Measurements from ENCODE around the gene MTHFSD. TPM values are rescaled to one million over a fixed set of nuclear protein-coding genes. Genes with fewer than 3 reads are reported as not detected.

The MTHFSD gene
- total RNA-seq, 1 donor from 2014 or later: 15.7 TPM

DNA sequence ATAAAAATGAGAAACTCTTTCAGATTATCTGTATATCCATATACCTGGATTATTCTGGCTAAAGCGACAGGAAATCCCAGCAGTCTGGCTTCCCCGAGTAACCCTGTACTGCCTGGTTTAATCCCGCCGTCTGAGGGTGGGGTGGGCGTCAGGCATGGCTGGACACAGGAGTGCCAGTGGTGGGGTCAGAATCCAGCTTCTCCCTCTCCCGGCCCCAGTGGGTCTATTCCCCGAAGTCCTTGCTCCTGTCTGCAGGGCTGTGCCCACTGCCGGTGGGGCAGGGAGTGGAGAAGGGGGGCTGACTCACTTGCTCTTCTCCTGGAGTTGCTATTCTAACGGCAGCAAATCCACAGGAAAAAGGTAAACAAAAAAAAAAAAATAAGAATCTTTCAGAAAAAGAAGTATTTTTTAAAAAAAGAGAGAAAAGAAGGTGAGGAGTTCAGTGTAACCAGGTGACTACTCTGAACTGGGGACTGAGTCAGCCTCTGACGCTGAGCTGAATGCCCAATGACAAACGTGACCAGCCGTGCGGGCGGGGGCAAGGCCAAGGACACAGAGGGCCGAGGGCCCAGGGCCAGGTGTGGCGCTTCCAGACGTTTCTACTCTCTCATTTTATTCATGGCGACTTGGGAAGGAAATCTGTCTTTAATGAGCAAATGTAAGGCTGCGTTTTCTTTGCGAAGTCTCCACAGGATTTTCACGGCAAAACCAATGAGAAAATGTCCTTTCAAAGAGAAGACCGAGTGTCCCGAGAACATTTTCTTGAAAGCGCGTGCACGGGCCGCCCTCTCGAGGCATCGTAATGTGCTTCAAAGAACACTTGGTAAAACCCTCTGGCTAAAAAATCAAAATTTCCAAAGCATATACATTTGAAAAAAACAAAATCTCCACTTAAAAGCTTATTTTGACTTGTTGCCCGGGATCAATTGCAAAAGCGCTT is 24.5 kb downstream of the MTHFSD start:
- DNase-seq: no peak

DNA sequence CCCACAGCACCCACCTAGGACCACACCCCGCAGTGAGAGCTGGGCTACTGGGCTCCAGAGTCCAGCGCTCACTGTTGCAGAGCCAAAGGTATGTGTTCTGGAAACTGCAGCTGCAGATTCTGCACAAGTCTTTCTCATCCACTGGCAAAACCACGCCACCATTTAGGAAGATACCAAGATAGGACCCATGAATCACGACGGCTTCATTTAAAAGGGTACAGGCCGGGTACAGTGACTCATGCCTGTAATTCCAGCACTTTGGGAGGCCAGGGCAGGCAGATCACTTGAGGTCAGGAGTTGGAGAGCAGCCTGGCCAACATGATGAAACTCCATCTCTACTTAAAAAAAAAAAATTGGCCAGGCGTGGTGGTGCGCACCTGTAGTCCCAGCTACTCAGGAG is 25.9 kb downstream of the MTHFSD start:
- DNase-seq: no peak

DNA sequence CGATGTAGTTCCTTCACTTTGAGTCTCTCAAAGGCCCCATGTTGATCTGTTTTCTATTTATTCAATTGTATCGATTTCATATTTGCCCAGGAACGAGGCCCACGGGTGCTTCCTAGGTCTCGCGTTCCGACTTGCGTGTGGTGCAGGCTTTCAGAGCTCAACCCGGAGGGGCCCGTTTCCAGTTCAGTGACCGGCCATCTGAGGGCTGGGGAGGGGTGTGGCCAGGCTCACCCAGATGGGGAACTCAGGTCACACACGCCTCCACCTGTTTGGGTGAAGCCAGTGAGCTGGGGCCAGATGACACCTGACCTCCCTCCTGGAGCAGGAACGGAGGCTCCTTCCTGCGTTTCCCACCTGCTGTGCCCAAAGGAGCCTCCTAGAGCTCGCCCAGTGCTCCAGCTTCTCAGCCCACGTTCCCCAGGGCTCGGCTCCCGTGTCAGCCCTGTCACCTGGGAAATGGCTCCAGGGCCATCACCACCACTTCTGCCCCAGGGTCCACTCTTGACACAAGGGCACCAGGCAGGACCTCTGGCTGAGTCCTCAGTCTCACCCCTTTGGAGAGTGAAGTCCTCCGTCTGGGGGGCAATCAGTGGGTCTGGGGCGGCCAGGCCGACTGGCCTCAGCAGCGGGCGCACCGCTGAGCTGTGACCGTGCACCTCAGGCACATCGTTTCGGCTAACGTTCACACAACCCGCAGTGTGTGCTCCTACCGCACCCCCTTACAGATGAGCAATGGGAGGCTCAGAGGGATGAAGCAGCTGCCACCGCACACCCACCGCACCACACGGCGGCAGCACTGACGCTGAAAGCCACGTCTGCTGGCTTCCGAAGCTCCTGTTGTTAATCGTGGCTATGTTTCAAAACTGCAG is 26.7 kb downstream of the MTHFSD start:
- DNase-seq: no peak

DNA sequence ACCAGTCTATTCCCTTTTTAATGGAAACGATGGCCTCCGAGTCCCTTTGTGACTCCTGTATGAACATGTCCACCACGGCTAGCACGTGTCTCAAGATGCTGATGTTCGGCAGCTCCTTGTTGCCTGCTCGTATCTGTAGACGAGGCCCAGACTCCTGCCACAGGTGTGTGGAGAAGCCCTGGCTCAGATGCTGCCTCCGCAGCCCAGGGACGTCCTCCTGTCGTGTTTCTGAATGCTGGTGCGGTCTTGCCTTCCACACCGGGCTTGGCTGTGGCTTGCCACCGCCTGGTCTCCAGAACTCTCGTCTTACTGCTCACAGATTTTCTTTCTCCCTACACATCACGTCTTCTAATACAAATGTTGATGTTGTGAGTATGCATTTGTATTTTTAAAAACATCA is 27.7 kb downstream of the MTHFSD start:
- no peak for DNase-seq

DNA sequence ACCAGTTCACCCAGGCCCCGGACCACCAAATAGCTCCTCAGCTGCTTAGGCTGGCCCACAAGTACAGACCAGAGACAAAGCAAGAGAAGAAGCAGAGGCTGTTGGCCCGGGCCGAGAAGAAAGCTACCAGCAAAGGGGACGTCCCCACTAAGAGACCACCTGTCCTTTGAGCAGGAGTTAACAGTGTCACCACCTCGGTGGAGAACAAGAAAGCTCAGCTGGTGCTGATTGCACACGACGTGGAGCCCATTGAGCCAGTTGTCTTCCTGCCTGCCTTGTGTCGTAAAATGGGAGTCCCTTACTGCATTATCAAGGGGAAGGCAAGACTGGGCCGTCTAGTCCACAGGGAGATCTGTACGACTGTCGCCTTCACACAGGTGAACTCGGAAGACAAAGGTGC is 29.3 kb downstream of the MTHFSD start:
- DNase-seq: no peak

DNA sequence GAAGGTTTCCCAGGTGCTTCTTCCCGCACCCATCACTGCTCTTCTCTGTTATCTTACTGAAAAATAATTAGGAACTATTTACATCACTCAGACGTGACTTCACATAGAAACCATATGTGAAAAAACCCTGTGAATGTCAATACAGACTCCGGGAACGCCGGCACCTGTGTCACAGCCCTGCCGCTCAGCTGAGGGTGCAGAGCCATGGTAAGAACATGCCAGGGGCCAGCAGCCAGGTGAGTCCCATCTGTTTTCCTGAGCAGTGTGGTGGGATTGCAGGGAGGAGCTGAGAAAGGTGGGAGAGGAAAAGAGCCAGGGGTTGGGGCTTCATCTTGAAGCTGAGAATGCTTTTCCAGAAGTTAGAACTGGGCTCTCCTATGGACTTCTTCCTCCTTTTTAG is 31.0 kb downstream of the MTHFSD start:
- DNase-seq: no peak

DNA sequence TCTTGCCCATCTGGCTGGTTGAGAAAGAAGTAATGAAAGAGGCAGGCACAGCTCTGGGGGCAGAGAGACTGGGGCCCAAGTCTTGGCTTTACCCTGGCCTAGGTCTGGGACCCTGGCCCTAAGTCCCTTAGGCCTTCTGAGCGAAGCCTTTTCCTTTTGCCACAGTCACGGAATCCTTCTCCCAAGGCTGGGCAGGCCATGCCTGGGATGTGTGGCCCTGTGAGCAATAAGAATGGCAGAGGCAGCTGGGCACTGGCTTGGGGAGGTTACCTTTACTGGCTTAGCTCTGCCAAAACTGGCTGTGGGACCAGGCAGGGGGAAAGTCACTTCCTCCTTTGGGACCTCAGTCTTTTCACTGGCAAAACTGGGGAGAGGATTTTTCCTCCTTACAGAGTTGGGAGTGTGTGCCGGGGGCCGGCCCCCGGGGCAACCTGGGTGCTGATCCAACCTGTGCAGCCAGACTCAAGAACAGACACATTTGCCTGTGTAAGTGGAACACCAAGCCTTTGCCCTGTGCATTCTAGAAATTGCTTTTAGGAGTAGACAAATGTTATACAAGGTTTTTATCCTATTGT is 31.8 kb downstream of the MTHFSD start:
- no peak for DNase-seq

DNA sequence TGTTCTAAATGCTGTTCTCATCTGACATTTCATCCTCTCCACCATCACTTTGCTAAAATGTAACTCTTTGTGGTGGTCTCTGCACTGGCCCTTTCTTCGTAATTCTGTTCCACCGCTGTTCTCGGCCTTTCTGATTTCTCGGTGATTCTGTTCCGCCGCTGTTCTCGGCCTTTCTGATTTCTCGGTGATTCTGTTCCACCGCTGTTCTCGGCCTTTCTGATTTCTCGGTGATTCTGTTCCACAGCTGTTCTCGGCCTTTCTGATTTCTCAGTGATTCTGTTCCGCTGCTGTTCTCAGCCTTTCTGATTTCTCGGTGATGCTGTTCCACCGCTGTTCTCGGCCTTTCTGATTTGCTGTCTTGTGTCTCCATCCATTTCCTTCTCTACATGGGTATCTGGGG is 32.4 kb downstream of the MTHFSD start:
- peak; percentile 67 for DNase-seq

DNA sequence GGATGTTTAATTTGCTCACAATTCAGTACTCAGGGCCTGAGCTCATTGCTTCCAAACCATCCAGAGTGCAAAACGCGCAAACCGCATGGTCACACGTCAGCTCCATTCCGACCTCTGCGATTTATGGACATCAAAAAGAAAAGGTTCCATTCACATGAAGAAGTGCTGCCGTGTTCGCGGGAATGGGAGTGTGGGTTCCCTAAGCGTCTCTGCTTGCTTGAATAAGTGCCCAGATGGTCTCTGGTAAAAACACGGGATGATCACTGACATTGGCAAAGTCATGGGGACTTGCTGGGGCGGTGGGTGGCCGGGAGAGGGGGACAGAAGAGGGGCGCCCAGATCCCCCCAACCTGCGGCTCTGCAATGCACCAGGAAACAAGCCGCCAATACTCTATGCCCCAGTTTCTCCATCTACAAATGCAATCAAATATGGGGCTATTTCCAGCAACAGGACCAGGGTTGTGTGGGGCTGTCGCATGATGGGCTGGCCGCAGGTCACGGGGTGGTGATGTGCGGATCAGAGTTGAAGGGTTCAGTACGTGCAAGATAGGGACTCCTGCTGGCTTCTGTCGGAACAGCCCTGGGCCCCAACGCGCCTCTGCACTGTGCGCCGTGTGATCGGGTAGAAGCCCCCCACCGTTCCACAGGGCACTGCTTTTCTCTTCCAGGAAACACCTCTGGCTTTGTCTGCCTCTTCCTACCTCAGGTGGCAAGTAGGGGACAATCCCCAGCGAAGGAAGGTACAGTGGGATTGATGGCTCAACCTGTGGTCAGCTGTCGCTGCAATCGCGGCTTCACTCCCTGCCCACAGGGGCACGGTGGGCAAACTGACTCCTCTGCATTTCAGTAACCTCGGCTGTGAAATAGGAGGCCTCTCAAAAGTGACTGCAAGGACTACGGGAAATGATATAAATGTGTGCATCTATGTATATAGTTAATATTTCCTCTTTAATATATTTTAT is 33.5 kb downstream of the MTHFSD start:
- DNase-seq: no peak

DNA sequence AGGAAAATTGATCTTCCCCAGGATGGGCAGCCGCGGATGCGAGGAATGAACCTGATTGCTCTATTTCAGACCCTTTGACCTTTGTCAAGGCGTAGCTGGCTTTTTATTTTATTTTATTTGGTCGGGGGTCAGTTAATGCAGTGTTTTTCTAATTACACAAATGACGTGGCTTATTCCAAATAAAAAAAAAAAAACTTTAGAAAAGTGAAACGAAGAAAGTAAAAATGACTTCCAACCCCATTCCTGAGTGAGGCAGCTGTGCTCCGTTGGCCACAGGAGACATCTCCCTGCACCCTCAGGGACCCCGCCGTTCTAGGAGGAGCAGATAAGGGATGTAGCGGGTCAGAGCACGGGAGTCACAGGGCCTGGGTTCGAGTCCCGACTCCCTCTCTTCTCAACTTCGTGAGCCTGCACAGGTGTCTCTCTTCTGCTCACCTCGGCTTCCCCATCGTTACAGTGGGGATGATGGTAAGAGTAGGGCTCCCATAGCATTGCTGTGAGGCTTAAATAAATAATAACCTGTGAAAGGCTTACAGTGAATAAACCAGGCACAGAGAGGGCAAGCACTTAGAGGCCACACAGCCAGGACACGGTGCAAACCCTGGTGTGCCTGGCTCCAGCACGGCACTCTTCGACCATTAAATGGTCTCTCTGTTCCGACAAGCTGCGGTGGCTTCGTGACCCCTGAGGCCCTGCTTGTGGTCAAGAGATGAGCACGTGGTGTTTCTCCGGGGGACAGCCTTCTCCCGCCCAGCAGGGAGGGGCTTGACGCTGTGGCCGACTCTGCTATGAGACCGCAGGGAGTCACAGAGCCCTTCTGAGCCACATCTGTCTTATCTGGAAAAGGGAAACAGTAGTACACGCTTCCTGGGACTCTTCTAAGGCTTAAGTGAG is 34.5 kb downstream of the MTHFSD start:
- DNase-seq: no peak

DNA sequence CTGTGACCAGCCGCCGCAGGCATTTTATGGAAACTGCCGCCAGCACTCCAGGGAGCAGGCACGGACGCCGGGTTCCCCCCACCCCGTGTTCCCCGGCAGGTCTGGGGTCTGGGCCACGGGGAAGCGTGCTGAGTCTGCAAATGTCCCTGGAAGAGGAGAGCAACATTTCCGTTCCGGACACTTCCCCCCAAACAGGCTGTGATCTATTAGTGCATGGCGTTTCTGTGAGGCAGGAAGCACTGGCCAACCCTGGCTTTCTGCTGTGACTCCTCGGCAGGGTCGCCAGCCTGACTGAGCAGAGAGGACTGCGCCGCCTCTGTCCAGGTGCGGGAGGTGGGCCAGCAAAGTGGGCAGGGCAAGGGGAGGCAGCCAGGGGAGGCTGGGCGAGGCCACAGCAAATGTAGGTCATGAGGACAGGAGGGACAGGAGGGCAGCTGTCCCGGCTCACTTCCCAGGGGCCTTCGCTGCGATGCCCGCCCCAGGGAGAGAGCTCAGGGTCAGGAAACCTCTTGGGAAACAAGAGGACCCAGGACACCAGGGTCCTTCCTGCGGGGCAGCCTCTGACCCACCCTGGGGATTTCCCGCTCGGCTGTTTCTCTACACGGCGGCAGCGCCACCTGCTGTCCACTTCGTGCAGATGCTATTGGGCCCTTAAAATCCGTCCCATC is 35.3 kb downstream of the MTHFSD start:
- peak; percentile 77 for DNase-seq

DNA sequence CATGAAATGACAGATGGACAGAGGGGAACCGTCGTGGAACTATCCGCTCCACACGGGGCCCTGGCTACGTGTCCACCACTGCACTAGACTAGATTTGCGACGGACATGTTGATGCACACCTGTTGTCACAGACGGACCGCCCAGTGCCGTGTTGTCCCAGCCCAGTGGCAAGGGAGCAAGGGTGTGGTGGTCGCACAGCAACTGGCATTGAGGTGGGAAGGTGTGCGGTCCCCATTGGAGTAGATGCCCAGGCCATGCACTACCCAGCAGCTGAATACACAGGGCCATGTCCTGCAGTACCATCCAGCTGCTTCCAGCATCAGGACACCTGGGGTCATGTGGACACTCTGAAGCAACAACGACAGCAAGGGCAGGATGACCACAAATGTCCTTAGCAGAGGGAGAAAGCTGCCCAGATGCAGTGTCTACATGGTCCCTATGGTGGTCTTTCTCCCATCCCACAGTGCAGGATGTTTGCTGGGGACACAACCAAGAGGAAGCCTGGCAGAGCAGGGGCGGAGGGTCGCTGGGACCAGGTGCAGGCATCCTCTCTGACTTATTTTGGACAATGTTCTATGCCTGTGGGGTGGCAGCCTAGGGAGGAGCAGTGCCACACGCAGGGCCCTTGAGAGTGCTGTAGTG is 35.9 kb downstream of the MTHFSD start:
- DNase-seq: no peak

DNA sequence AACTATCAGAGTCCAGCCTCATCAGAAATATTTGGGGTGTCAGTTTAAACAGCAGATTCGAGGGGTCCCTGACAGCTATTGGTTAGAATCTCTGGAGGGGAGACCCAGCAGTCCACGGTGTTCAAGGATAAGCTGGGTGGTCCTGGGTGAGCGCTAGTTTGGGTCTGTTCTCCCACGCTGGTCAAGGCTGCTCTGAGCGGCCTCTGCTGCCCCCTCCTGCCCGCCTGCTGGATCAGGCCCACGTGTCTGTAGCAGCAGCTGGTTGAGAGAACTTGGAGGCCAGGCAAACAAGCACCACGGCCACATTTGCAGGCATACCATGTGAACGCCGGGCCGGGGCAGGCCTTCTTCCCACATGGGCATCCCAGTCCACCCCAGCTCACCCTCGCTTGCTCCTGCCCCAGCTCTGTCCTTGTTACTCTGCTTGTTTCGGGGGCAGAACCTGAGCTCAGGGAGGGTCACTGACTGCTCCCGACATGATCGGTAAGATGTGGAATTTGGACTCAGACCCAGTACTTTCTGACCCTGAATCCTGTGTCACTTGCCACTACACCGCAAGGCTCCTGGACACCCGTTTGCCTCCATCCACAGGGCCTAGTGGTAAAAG is 37.3 kb downstream of the MTHFSD start:
- peak; percentile 85 for DNase-seq

DNA sequence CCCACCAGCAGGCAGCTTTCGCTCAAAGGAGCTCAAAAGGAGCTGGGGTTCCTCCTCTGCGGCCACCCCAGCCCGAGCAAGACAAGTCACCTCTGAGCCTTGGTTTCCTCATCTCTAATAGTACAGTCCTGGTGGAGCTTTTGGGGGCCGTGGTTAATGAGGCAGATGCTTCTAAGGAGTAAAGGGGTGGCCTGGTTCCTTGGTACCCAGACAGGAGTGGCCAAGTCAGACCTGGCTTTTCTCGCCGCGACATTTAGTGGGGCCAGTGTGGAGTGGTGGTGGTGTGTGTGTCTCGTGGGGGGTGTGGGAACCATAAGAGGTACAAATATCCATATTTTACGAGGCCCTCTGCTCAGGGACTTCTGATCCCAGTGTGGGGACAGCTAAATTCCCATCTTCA is 38.0 kb downstream of the MTHFSD start:
- no peak for DNase-seq

DNA sequence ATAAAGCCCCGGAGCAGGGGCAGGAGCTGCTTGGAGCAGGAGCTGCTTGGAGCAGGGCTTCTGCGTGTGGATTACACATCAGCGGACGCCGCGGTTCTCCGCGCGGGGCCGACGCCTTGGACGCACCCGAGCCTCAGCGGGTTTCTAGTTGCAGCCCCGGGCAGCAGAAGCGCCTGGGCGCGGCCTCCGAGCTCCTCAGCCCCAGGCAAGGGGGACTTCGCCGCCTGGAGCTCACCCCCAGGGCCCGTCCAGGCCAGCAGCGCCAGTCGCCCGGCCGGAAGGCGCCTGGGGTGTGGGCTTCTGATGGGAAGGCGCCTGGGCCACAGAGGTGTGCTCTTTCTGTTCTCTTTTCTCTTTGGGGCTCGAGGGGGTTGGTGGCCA is 38.4 kb downstream of the MTHFSD start:
- DNase-seq: no peak

DNA sequence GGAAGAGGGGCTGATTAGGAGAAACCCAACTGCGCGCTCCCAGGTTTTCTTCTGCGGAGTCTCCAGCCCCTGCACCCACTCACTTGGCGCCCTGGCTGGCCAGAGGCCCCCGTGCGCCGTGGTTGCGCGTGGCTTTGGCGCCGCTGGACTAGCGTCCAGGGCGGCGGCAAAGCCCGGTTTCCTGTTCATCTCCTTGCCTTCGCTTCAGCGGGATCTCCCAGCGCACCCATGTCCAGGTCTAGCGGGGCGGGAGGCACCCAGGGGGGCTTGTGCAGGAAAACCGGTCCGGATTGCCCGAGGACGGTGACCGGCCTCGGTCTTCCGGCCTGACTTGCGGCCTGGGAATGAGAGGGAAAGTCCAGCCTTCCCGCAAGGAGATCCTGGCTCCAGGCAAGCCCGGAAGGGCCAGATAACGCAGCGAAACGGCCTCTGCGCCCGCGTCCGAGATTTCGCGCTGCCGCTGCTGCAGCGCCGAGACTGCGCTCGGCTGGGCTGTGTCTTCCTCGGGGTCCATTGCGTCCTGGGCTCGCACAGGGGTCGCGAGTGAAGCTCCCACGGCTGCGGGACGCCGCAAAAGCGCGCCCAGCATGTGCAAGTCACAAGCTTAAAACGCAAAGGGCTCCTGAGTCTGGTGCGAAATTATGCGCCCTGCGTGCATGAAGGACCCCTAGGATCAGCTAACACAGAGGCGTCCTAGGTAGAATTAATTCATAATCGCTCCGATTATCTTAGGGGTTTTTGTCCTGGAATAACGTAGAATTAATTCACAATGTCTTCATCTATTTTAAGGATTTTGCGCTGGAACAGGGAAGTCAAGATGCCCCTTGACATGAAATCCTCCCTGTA is 39.0 kb downstream of the MTHFSD start:
- no peak for DNase-seq

DNA sequence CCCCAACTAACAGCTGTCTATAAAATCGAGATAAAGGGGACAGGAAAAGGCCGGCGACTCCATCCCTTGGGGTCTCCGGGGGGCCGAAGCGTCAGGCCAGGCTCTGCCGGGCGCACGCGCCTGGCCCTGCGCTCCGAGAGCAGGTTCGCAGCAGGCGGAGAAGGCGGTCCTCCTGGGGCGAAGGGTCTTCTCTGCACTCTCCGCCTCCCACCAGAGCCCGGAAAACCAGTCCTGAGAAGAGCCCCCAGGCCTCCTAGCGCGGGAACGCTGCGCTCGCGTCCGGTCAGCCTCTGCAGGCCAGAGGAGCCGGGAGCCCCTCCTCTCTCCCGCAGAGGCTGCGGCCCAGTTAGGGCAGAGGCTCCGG is 39.6 kb downstream of the MTHFSD start:
- DNase-seq: no peak
